Hematopoietic multipotent progenitor cell treated with erythropoietin and hydrocortisone succinate and interleukin-3 and kit ligand, for 6 days (in vitro differentiated cells): Measurements from ENCODE around the gene TBXAS1.

ENCODE experiments used
- DNase-seq: peaks from one replicate; pipeline ENCODE4 v3.0.0-alpha.2; 2015

Gene TBXAS1

DNA sequence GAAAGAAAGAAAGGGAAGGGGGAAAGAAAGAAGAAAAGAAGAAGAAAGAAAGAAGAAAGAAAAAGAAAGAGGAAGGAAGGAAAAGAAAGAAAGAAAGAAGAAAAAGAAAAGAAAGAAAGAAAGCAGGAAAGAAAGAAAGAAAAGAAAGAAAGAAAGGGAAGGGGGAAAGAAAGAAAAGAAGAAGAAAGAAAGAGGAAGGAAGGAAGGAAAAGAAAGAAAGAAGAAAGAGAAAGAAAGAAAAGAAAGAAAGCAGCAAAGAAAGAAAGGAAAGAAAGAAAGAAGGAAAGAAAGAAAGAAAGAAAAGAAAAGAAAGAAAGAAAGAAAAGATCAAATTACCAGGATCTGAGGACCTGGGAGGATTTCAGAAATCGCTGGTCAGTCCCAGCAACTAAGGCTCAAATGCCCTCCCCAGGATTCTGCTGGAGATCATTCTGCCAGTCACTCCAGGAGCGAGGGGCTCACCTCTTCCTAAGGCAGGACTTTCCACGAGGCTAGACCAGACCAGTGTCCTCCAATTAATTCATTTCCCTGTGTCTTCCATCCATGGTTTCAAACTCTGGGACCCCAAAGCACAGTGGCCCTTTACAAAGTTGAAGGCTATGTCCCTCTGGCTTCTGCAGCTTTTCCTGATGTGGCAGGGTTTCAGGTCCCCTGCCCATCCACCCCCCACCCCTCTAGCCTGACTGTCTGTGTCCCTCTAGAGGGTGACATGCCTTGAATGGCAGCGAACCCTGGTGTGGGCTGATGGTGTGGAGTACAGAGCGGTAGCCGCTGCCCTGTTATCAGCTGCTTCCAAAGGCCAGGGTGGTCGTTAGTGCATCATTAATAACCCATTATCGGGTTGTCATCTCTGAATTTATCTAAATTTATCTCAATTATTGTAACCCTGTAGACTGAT is 155.8 kb downstream of the TBXAS1 start:
- no peak for DNase-seq

DNA sequence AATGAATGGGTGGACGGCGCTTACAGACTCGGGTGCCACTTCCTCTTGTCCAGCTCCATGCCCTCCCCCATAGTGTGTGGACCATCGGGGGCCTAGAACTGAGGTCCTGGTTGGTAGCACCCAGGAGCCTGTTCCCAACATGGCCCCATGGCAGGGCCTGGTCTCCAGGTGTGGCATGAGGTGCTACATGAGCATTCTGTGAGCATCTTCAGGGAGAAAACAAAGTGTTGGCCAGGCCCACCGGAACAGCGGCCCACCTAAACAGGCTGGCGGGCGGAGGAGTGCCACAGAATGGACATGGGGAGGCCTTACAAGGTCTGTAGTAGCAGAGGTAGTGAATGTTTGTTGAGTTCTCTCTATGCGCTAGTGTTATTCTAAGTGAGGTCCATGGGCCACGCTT is 156.7 kb downstream of the TBXAS1 start:
- DNase-seq, result no peak

DNA sequence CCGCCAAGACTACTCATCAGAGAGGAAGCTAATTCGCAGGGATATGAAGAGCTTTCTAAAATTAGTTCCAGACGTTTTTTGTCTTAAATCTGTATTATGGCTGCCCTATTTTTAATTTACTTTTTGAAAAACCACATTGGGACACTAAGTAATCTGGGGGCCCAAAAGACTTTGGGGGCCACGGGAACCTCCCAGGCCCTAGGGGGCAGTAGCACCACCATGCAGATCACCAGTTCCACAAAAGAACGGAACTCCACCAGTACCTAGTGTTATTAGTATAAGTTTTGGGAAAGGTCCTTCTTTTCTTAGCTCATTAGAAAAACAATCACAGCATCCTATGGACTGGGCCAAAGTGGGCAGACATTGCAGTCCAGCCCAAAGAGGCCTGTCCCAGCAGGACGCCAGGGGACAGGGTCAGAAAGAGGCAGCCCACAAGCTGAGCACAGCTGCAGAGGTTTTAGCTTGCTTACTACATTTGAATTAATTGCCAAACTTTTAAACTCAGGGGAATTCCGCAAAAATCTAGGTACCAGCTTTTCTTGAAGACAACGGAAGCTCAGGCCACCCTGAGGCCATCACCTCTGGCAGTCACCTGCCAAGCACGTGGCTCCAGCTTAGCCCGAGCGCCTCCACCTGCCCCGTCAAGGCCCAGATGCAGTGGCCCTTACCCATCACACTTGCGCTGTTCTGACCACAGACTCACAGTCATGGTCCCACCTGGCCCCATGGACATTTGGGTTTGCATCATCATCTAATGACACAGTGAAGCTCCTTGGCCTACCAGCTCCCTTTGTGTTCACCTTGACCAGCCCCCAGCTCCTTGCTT is 158.8 kb downstream of the TBXAS1 start:
- no peak for DNase-seq

DNA sequence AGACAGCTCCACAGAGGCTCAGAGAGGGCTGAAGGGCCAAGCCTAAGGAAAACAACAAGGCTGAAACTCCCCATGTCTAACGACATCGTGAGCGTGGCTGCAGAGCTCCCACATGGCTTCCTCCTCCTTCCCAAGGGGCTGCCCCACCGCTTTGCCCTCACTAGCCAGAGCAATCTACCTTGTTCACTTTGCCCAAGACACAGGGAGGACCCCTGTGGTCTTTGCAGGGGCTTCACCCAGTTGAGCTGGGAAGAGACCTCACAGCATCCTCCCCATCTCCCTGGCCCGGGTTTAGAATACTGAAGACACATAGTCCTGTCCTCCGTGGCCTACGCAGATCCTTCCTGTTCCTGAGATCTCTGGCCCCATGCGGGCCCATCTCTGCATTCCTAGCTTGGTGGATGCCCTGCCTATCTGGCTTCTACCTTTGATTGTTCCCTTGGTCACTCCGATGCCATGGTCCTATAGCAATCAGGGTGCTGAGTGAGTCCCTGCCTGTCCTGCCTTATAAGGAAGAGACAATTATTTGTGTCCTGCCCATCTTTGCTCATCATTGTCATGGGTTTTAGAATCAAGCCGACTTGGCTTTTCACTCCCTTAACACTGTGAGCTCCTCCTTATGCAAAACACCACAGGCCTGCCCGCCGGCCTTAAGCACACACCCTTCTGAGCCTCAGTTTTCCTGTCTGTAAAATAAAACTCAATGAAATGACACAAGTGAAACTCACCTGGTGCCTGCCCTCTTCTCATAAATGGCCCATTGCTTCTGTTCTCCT is 160.5 kb downstream of the TBXAS1 start:
- DNase-seq, result no peak

DNA sequence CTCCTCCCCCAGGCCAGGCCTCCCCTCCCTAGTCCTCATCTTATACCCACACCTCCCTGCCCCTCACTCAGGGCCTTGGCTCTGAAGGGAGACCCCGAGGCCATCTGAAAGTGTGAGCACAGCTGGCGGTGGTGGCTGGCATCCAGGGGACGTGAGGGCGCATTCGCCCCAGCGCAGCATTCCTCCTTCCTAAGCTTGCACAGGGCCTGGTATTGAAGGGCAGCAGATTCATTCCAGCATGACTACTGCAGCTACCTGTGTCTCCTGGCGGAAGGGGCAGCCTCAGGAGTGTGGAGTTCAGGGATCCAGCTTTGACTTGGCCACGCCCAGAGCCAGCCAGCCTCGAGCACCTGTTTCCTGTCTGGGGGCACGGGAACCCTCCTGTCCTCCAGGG is 161.1 kb downstream of the TBXAS1 start:
- no peak for DNase-seq

DNA sequence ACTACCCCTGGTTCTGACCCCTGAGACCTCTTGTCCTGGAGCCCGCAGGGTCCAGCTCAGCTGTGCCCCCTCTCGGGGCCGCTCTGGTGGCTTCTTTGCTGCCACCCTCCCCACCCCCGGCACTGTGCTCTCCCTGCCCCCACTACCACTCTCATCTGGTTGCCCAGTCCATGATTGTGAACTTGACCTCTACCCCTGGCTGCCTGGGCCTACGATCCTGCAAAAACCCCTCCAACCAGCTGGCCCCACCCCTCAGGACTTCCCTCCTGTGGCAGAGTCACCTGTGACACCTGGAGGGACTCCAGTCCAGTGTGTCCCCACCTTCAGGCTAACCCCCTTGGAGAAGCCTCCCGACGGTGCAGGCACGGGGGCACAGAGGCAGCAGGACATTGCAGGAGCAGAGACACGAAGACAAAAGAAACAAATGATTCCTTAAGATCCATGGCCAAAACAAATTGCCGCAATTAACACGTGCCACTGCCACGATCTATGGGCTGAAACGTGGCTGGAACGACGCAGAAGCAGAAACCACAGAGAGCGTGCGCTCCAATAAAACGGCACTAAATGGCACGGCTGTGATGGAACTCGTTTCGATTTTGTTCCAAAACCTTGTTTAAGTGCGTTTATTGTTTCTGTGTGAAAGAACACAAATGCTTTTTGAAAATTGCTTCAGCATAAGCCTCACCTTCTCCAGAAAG is 161.7 kb downstream of the TBXAS1 start:
- no peak for DNase-seq

DNA sequence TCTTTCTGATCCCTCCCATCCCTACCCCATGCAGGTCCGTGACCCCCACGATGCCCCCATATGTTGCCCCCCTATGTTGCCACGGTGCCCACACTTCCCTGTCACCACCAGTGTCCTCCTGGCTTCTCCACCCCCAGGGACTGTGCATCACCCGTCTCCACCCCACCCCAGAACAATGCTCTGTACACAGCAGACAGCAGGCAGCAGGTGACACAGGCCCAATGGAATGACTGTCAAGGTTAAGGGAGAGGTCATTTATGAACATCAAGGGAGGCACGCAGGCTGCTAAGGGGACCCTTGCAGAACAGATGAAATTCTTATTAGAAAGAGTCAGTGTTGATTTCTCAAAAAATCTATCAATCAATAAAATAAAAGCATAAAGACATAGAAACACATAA is 162.2 kb downstream of the TBXAS1 start:
- no peak for DNase-seq

DNA sequence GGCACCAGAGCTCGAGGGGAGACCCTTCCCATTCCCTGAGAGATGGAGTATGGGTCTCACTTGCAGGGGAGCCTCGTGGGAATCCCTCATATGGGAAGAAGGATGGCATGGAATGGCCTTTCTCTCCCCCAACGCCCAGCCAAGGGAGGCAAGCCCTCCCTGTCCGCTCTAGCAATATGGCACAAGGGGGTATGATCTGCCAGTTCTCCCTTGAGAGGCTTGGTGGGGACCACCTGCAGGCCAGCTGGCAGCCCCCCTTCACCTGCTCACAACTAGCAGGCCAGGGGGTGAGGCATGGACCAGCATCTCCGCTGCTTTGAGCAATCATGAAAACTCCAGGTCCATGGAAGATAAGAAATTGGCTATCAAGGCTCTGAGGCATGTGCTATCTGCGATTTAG is 162.8 kb downstream of the TBXAS1 start:
- no peak for DNase-seq

DNA sequence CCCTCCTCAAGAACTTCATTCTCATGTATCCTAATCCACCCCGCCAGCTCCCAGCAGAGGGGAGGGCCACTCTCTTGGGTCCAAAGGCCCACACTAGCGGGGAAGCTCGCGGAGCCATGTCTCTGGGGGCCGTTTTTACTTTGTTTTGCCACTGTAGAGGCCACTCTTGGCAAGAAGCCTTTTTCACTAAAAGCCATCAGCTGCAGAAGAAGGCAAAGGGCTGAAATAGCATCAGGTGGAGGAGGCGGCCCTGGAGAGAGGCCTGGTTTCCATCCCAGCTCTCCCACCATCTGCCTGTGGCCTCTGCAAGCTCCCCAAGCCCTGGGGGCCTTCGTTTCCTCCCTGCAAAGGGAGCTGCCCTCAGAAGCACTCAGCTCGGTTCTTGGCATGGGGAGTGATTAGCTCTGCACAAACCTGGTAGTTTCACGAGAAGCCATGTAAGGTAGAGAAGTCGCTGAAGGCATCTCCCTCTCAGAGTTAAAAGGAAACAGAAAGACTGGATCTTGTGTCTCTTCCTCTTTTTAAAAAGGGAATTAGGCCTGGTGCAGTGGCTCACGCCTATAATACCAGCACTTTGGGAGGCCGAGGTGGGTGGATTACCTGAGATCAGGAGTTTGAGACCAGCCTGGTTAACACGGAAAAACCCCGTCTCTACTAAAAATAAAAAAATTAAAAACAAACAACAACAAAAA is 163.4 kb downstream of the TBXAS1 start:
- DNase-seq, result no peak

DNA sequence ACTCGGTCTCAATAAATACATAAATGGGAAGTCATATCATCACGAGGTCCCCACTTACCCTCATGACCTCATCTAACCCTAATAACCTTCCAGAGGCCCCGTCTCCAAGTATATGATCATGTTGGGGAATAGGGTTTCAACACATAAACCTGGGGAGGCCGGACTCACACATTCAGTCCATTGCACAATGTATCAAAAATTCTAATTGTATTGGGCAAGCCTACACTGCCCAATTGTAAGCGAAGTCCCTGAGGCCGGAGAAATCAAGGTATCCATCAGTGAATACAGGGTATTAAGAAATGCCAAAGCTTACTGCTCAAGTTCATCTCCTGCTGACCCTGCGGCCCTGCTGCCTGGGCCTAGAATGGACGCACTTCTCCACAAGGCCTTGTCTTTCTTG is 164.1 kb downstream of the TBXAS1 start:
- DNase-seq, result no peak

DNA sequence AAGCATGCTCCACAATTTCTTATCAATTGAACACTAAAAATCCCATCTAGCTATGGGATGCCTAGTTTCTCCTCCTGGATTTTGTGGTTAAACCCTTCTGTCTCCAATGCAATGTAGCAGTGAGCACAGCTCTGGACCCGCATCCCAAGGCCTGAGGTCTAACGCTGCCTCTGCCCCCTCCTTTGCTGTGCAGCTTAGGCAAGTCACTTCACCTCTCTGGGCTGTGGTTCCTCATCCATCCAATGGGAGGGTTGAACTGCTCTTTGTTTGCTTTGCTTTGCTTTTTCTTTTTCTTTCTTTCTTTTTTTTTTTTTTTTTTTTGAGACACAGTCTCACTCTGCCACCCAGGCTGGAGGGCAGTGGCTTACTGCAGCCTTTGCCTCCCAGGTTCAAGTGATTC is 164.5 kb downstream of the TBXAS1 start:
- DNase-seq, result no peak

DNA sequence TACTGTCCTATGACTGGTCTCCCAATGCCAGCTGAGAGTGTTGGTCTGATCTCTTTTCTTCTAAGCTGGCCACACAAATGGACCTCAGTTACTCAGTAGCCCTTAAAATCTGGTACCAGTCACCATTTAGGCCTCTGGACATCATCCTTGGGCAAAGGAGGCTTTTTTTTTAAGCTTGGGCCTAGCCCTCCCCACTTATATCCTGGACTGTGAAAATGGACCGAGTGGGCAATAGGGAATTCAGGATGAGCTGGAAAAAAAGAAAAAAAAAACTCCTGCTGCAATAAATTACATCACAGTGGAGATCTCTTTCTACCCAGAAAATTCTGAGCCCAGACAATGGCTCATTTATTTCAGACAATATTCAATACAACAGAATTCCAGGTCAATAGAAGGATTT is 165.3 kb downstream of the TBXAS1 start:
- DNase-seq, result no peak

DNA sequence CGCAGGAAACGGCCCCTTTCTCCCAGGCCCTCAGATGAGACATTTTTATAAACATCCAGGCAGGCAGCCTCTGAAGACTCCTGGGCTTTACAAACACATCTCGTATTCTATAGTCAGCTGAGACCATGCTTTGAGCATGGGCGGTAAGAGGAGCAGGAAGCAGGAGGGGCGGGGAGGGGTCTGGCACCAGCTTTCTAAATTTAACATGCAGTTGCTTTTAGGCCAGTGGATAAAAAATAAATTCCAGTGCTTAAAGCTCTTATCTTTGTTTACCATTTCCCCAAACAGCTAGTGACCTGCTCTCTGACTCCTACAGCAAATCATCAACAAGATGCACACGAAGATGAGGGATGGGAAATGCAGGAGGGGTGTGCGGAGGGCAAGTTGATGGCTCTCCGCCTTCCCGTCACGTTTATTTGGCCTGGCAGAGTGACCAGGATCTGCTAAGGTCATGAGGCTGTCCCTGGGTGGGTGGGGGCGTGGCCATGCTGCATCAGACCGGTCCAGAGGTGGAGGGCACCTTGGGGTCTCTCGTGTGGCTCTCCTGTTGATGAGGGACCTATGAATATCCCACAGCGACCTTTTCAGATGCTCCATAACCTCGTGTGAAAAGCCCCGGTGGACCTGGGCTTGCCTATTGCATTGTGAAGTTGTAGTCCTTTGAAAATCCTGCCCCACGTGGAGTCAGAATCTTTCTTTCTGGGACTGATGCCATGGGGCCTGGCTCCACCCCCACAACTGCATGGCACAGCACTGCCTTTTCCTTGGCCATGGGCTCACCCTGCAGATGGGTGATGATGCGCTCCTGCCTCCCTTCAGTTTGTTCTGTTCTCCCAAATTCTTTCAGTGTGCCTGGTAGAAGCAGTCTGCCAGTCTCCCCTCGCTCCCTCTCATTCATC is 166.2 kb downstream of the TBXAS1 start:
- DNase-seq, result no peak

DNA sequence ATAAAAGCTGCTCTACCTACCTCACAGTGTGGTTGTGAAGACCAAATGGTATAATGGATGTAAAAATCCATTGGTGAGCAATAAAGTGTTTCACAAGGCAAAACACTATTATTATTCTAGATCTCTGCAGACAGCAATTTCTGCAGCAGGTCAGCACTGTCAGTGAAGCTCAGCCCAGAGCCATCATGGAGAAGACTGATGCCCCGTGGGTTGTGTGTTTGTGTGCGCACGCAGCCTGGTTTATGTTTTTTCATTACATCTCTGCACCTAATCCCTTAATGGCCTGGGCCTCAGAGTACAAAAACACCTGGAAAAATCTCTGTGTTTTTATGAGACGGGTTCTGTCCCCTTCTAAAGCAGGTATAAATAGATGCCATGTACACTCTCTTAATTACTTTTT is 169.5 kb downstream of the TBXAS1 start:
- no peak for DNase-seq

DNA sequence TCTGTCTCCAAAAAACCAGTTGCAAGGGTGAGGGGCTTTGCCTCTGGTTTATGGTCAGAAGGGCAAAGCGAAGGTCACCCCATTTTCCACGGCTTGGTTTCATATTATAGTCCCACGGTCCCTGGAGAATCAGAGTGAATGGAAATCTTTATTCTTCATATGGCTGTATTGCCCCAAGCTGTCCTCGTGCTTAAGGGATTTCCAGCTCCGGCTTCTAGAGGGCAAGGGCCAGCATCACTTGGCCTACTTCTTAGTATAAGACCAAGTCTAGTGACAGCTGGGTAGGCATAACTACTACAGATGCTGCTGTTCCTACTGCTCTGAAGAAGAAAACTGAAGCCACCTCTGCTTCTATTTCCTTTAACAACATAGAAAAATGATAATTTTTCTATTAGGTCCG is 170.5 kb downstream of the TBXAS1 start:
- DNase-seq, result no peak

DNA sequence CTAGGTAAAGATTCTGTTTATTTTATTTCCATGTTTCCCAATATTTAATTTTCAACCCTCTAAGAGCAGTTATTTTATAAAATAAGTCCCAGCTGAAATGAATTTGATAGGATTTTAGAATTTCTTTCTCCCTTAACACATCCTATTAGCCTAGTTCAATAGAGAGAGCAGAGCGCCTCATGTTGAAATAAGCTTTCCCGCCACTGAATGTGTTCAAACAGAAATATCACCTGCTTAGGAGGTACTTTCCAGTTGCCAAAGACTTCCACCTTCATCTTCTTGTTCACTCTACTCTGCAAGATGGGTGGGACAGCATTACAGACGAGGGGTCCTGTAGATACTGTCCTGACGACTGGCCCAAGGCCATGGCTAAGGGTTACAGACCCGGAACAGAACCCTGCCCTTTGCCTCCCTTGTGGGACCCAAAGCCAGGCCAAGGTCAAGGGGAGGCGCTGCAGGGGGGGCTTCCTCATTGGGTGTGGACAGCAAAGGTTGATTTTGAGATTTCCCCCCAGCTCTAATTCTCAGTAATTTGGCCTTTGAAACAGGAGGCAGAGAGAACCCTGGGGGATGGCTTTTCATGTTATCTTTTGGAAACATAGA is 171.7 kb downstream of the TBXAS1 start:
- no peak for DNase-seq

DNA sequence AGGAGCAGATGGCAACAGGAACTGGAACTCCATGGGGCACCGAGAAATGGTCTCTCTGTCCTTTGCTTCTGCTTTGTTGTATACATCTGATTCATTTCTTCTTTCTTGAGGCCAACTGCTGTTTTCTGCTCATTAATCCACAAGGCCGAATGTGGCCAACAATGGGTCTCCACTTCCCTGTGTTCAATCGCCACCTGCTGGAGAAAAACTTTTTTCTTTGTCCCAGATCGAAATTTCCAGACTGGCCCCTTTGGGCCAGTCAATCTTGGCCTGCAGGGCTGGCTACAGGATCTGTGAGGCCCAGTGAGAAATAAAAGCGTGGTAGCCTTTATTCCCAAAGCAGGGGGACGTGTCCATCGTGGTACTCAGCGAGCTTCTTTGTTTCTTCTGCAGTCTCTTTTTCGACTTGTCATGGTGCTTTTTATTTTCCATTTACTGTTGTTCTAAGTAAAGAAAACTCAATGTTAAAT is 174.9 kb downstream of the TBXAS1 start:
- DNase-seq, result peak; percentile 88

DNA sequence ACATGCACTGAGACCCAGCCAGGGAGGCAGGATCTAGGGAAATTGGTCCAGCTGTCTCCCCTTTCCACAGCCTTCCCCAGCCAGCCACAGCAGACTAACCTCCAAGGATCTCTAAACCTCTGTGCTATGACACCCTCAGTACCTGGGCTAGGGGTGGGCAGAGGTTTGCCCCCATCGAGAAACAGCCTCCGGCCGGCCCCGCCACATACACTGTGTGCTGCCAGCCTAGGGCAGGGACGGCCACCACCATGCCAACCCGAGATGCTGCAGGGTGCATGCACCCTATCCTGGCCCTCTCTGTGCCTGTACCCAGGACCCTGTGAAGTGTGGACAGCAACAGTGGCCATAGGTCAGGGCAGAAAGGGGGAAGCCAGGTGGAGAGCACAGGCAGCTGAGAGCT is 175.6 kb downstream of the TBXAS1 start:
- no peak for DNase-seq

DNA sequence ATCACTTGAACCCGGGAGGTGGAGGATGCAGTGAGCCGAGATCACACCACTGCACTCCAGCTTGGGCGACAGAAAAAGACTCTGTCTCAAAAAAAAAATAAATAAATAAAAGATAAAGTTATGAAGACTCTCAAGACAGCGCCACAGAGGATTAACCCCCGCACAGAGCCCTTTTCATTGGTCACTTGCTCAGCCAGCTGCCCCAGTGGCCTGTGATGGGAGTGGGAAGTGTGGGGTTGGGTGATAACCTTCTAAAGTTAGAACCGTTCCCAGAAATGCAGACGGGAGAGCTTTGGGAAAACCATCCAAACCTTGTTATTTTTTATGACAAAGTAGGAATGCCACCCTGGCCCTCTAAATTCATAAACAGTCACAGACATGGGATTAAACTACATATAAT is 176.3 kb downstream of the TBXAS1 start:
- DNase-seq, result no peak

DNA sequence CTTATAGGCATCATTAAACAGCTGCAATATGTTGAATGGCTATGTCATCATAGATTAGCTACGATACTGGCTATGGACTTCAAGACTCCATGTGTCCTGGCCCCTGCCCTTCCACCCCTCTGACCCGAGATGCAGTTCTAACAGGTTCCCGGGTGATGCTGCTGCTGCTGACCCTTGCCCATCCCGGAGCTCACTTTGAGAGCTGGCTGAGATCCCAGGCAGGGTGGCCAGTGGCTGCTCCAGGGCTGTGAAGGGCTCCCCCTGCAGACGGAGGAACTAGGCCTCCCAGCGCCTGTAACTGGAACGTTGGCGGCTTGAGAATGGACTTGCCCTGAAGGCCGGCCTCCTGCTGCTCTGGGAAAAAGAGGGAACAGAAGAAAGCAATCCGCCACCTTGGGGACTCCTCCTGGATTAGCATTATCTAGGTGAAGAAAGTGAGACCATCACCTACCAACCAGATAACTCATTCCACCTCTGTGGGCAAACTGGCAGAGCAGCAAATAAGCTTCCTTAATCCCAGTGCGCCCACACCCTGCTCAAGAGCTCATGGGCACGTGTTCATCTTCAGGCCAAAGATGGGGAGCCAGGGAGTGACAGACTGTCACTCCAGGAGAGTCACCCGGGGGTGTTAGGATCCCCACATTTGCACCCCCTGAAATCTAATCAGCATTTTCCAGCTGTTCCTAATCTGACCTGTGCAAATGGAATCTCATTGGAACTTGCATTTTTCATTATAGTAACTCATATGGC is 176.9 kb downstream of the TBXAS1 start:
- no peak for DNase-seq
